NCI-H345 treated with DMSO at 0.1 percent for 48 hours (cell line): ENCODE results near the gene PLCD1.

Experiments
- DNase-seq: peaks from one replicate; lab custom pipeline; 2025; ENCODE audit not compliant: unreplicated experiment; lab: John Stamatoyannopoulos, UW

PLCD1 gene

DNA sequence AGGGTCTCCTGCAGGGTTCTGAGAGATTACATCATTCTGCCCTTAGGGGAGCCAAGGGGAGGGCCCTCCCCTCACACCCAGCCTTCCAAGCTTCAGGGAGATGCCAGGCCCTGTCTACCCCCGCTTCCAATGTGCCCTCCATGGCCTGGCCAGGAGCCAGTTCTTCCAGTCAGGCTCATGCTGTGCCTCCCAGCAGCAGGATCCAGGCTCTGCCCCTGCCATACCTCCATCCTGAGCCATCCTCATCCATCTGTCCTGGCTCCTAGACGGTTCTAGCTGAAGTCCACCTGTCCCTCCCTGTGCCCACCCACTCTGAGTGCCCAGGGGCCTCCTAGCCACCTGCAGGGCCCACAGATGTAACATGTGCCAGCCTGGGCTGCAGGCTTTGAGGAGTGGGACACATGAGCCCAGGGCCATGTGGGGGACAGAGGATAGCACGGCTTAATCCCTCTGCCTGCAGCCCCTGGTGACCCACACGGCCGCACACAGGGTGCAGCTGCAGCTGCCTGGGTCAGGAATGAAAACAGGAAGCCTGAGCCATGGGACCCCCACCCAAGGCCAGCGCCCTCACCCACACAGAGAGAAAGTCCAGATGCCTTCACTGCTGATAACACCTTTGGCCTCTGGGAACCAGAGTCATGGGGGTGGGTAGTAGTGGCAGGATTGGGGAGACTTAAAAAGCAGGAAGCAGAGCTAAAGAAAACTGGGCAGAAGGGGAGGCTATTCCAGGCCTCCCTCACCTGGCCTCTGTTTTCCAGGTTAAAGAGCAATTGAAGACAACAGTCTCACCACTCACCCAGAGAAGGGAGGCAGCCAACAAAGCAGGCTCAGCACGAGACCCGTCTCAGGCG, 11.8 kb downstream of the PLCD1 start:
- DNase-seq, result peak; percentile 8

DNA sequence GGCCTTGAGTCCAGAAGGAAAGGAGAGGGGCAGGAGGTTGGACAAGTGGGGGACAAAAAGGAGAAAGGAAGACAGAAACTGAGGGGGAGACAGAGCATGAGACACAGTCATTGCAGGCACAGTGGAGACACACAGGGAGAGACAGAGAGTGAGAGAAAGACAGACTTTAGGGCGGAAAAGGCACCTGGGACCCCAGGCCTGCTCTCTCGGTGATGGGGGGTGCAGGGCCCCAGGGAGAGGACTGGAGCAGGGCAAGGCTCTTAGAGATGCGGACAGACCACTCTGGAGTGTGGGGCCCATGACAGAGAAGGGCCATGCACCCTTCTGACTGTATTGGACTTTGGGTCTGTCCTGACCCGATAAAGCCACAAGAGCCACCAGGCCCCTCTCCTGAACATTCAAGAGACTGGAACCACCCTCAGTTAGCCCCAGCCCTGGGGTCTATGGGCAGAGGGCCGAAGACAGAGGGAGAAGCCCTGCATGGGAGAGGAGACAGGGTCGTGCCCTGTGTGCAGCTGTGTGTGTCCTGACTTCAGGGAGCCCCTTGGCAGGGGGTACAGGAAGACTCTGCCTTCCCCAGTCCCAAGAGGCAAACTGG, 12.5 kb downstream of the PLCD1 start:
- DNase-seq, result no peak

DNA sequence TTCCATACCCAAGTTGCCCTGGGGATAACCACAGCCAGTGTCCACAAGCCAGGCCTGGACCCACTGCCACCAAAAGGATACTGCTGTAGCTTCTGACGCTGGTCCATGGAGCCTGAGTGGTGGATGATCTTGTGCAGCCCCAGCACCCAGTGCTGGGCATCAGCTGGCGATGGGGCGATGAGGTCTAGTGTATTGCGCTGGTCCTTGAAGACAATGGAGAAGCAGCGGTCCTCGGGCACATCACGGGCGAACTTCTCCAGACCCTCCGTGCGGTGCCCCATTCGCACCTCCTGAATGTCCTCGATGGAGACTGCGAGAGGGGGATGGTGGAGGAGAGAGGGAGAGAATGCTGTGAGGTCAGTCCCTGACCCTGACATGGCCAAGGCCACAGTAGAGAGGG, 13.0 kb downstream of the PLCD1 start:
- DNase-seq, result no peak

DNA sequence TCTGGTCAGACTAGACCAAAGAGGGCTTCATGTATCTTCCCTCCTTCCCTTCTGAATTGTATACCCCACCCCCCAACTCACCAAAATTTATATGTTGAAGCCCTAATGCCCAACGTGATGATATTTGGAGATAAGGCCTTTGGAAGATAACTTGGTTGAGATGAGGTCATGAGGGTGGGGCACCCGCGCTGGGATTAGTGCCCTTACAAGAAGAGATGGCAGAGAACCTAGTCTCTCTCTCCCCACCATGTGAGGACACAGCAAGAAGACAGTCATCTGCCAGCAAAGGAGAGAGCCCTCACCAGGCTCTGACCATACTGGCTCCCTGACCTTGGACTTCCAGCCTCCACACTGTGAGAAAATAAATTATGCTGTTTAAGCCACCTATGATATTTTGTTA, 13.5 kb downstream of the PLCD1 start:
- no peak for DNase-seq

DNA sequence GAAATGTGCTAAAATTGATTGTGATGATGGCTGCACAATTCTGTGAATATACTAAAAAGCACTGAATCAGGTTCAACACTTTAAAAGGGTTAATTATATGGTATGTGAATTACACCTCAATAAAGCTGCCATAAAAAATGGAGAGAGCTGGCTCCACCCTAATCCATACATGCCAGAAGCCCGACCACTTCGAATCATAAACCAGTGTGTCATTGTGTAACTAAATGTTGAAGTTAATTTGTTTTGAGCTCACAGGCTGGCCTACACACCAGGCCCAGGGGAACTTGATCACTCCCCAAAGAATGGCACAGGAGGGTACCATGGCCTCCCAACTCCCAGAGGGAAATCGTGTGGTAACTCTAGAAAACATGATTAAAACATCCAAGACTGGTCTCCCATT, 14.0 kb downstream of the PLCD1 start:
- DNase-seq, result no peak

DNA sequence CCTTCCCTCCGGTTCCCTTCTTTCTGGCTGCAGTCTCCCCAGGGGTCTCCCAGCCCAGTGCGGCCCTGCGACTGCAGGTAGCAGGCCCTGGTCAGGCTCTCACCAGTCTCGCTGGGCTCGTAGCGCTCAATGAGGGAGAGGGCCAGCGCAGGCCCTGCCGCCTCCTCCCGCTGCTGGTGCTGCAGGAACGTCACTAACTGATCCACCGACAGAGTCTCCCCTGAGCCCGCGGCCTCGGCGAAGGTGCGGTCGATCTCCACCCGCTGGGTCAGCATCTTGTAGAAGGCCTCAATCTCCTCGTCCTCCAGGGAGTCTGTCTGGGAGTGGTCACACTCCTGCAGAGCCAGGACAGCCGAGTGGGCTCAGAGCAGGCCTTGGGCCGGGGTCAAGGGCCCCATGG, 18.3 kb downstream of the PLCD1 start:
- no peak for DNase-seq

DNA sequence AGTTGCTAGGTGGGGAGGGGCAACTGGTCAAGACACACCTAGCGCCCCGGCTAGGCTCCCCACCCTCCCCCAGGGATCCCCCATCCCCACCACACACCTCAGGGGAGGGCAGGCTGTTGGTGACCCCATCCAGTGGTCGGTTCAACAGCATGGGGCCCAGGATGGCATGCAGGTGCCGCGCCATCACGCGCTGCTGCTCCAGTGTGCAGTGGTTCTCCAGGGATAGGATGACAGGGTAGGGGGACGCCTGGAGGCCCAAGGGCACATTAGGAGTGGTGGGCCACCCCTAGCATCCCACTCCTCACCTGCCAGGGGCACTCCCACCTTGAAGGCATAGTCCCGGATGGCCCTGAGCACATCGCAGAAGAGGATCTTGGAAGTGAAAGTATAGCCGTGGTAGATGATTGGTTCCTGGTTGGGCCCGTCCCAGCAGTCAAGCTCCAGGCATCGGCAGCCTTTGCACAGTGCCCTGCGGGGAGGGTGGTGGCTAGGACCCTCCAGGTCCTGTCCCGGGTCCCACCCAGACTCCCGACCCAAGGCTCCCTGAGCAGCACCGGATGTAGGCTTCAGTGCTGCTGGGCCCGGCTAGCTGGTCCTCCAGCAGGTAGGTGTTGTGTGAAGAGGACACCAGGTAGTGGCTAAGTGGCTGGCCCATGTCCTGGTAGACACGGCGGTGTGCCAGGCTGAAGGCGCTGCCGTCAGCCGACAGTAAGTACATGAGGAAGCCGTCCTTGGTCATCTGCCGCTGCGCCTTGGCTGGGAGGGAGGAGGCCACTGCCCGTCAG, 19.4 kb downstream of the PLCD1 start:
- DNase-seq, result no peak

DNA sequence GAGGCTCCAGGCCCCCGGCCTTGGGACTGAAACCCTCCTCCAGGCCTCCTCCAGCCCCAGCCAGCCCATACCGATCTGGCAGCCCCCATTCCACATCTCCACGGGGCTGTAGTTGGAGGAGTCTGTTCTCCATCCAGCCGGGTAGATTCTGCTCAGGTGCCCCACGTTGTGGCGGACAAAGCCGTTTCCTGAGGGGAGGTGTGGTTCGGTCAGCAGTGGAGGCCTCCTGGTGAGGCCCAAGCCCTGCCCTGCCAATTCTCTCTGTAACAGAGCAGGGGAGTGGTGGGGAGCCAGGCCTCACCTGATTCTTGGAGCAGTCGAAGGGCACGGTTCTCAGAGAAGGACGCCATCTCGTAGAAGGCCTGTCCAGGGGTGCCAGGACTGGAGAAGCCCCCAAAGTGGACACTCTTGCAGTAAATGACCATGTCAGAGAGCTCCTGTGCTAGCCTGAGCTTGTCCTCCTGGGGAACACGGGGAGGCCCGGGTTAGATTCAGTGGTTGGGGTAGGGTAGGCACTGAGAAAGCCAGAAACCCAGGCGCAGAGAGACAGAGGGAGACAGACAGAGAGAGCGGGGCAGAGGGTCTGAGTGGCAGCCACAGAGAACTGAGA, 20.4 kb downstream of the PLCD1 start:
- DNase-seq, result no peak

DNA sequence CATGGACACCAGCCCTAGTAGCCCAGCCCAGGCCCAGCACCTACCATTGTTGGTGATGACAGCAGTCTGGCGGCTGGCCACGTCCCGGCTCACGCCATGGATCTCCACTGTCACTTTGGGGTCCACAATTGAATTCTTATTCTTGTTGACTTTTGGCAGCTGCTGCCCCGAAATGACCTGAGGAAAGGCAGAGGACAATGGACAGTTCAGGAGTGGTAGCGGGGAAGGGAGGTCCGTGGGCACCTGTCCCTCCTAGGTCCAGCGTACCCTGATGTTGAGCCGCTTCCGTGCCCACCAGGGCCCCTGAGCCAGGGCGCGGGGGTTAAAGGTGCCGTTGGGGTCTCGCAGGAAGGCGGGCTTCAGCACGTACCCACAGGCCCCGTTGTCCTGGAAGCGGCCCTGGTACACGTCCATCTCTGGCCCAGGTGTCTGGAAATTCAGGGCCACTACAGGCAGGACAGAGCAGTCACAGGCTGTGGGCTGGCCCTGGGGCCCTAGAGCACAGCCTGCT, 21.2 kb downstream of the PLCD1 start:
- DNase-seq, result no peak

DNA sequence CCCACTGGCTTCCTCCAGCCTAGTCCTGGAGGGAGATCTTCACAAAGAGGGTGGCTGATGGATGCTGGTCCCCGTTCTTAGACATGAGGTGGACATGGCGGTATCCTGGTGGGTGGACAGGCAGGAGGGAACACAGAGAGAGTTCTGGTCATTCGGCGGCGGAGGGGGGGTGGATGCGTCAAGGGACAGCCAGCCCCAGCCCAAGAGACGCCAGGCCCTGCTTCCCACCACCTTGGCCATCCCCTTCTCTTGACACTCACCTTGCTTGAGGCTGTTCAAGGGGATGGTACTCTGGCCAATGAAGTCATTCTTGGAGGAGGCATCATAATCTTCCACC, 21.7 kb downstream of the PLCD1 start:
- DNase-seq, result no peak

DNA sequence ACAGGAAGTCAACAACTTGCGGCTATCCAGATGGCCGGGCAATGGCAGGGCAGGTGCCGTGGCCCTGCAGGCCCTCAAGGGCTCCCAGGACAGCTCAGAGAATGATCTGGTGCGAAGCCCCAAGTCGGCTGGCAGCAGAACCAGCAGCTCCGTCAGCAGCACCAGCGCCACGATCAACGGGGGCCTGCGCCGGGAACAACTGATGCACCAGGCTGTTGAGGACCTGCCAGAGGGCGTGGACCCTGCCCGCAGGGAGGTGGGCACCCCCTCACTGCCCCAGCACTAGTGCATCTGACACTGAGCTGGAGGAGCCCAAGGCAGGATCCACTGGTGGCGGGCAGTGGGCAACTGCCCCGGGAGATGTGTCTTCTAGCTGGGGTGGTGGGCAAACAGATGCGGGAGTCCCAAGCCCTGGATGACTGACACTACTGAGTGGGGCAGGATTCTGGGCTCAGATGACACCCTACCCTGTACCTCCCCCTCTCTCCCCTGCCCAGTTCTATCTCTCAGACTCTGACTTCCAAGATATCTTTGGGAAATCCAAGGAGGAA, 22.9 kb downstream of the PLCD1 start:
- no peak for DNase-seq

DNA sequence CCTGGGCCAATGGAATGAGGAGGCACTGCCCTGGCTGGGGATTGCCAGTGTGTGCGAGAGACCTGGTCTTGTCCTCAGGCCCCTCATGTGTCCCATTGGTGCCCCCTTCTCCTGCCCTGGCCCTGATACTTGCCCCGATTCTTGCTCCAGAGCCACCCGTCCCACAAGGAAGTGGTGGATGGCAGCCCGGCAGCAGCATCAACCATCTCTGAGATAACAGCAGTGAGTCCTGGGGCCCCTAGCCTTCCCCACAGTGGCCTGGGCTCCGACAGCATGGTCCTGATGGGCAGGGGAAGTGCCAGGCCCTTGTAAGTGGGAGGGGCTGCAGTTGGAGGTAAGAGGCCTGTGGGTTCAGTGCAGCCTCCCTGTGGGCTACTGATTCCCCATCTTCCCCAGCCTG, 23.4 kb downstream of the PLCD1 start:
- no peak for DNase-seq

DNA sequence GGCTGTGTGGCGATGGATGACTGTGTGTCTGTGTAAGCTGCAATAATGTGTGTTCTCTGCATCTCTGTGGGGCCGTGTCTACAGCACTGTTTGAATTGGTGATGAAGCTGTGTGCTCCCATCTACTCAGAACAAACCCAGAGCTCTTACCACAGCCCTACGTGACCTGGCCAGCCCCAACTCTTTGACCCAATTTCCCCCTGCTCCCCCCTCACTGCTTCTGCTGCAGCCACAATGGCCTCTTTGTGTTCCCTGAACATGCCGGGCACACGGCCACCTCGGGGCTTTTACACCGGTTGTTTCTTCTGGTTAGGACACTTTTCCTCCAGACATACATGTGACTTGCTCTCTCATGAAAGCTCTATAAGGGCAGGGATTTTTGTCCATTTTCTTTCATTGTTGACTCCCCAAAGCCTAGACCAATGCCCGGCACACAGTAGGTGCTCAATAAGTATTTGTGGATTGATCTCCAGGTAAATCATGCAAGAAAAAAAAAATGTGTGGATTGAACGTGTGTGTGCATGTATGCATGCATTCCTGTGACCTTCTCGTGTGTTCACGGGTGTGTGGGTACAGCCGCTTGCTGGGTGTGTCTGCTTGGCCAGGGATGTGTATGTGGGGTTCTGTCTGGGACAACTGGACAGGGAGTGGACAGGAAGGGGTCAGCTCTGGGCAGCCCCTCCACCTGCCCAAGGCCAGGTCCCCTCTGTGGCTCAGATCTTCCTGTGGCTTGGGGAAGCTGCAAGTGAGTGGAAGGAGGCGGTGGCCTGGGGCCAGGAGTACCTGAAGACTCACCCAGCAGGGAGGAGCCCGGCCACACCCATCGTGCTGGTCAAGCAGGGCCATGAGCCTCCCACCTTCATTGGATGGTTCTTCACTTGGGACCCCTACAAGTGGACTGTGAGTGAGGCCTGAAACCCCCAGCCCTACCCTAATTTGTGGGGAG, 24.1 kb downstream of the PLCD1 start:
- DNase-seq, result no peak

DNA sequence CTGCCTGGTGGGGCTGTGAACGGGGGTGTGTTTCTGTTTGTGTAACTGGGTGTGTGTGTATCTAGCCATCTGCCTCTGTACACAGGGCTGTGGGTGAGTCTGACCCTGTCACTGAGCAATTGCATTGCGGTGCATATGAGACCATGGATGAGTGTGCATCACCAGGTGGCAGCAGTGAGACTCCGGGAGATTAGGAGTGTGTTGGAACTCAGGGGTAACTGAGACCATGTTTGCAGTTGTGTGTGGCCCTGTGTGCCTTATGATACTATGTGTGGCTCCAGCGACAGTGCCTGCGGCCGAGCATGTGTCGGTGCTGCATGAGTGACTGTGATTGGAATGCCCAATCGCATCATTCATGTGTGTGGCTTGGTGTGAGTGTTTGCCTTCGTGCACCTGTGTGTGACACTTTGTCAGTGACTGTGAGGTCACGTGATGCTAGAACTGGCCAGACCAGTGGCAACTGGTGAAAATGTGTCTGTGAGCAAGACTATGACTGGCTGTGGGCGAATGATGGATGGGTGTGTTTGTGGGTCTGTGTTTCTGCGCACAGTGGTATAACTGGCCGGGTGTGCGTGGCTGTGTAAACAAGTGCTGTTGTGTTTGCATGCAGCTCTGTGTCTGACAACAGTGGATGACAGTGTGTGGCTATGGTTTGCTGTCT, 24.9 kb downstream of the PLCD1 start:
- DNase-seq, result no peak

DNA sequence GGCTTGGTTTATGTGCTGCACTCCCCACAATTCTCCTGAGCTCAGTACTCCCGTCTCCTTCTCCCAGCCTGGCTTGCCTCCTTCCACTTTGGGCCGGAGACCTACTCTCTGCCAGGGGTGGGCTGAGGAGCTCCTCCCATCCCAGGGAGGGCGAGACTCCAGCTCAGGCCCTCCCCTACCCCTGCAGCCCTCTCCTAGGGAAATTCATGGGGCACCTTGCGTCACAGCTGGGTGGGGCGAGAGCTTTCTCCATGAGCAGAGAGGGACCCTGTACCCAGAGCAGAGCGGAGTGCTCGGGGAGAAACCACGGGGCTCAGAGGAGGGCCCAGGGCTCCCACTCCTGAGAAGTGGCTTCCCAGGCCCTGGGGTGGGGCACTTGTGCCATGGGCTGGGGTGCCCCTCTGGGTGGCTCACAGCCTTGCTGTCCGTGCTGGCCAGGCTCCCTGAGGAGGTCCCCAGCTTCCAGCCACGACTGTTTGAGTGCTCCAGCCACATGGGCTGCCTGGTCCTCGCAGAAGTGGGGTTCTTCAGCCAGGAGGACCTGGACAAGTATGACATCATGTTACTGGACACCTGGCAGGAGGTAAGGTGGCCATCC, 25.5 kb downstream of the PLCD1 start:
- no peak for DNase-seq

DNA sequence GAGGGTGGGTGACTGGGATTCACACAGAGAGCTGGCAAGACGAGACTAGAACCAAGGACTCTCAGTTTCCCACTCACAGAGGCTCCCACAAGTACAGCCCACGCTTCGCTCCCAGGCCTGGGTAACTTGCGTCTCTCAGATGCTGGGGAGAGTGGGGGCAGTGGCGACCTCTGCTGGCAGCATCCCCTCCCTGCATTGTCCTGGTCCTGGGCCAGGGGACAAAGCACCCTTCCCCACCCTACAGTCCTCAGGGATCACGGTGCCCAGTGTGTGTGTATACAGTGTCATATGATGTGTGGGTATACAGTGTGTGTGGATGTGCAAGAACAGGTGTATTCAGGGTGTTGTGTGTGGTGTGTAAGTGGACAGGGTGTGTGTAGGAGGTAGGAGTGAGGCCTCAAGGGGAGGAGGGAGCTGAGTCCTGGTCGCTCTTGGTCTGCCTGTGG, 26.0 kb downstream of the PLCD1 start:
- no peak for DNase-seq

DNA sequence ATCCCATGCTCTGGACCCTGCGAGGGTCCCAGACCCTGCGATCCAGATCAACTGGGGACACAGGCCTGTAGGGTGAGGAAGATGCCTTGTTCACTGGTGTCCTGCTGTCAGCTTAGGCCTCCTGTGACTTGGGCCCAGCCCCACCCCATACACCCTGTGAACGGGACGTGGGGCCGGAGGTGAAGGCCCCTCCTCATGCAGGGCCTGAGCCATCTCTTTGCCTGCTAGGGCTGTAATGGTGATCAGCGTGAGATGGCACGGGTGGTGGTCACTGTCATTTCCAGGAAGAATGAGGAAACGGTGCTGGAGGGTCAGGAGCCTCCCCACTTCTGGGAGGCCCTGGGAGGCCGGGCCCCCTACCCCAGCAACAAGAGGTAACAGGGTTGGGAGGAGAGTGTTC, 26.5 kb downstream of the PLCD1 start:
- no peak for DNase-seq

DNA sequence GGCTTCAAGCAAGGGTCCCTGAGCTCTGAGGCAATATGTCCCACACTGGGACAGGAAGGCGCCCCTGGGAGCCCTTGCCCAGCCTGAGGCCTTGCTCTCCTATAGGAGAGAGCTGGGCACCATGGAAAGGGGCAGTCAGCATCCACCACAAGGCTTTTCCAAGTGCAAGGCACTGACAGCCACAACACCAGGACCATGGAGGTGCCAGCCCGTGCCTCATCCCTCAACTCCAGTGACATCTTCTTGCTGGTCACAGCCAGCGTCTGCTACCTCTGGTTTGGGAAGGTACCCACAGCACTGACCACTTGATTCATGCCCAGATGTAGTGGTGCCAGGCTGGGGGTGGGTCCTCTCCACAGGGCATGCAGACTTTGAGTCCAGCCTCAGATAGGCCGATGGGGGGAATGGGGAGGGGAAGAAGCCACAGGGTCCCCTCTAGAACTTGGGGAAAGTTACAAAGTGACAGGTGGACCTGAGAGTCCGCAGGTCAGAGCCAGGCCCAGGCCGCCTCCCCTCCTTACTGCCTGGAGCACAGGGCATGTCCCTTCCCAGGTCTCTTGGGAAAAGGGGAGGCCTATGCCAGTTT, 27.1 kb downstream of the PLCD1 start:
- no peak for DNase-seq
